Activated CD4-positive, alpha-beta T cell treated with anti-CD3 and anti-CD28 coated beads, Interleukin-2, amount 10 ng/mL, durations not matched to agents 24 days and 14 days (primary cell): Measurements from ENCODE around the gene MSH4. TPM values are rescaled to one million over a fixed set of nuclear protein-coding genes. Genes with fewer than 3 reads are reported as not detected.
A peak's percentile ranks its signal among the peaks of the same experiment; 100 is the strongest.
"Not testable (repeated sequence)": the region's sequence is repeated elsewhere in the genome, so short reads cannot be mapped to it uniquely, and the experiment has no call there.

Source experiments
- DNase-seq: peaks from one replicate; pipeline ENCODE4 v3.0.0; 2022
- H3K27ac Mint-ChIP-seq: one replicate; pipeline ENCODE4 v1.8.0; 2022; ENCODE audit warnings: mild to moderate bottlenecking, mixed read lengths
- H3K27me3 Mint-ChIP-seq: one replicate; pipeline ENCODE4 v1.8.0; 2022; ENCODE audit warnings: mixed read lengths
- H3K36me3 Mint-ChIP-seq: one replicate; pipeline ENCODE4 v1.8.0; 2022; ENCODE audit warnings: low read depth, mild to moderate bottlenecking, mixed read lengths
- H3K4me1 Mint-ChIP-seq: one replicate; pipeline ENCODE4 v1.8.0; 2021; ENCODE audit warnings: mixed read lengths
- H3K4me3 Mint-ChIP-seq: one replicate; pipeline ENCODE4 v1.8.0; 2022; ENCODE audit warnings: mild to moderate bottlenecking, moderate library complexity, mixed read lengths
- H3K9me3 Mint-ChIP-seq: one replicate; pipeline ENCODE4 v1.8.0; 2021; ENCODE audit warnings: mixed read lengths
- intact Hi-C: fragments of 100-400 bp; cut with micrococcal nuclease; formaldehyde crosslinking; loops from one replicate; pipeline ENCODE4 v1.15.1; 2023
- total RNA-seq: library from RNA; stranded (reverse); gene quantifications from 2 replicates; pipeline ENCODE4 v1.2.3, GENCODE V29; 2022

The MSH4 gene
- 0.33 and 0.42 TPM in 2 replicates for total RNA-seq

- Mint-ChIP-seq H3K27ac (peak within 1 kb of the TSS; percentile 56), H3K4me3 (no peak within 1 kb of the TSS), H3K4me1 (peaks cover 14% of the 10 kb centered on the region), H3K9me3 (no peaks in the 10 kb centered on the region), H3K27me3 (no peaks in the 10 kb centered on the region), H3K36me3 (peaks cover 59% of the 10 kb centered on the region)
- intact Hi-C loops, result loop anchor here (1.0 kb wide), 1 partner anchor 10 kb away; the partner anchor contains the start of gene RABGGTB
- DNase-seq, result no peak
Observed at GRCh38 chr1:75796376-75797272, at the start of gene MSH4. Gene MSH4, plus strand, starts transcription at chr1:75796882. Its CDS starts 104 bp downstream, at chr1:75796986.

GRCh38 chr1:75757210-75757609, 39.5 kb upstream of the MSH4 start:
- DNase-seq, intact Hi-C loops, H3K4me3 Mint-ChIP-seq, H3K4me1 Mint-ChIP-seq, H3K27ac Mint-ChIP-seq, H3K27me3 Mint-ChIP-seq: not testable (repeated sequence)
- Mint-ChIP-seq H3K9me3 (peaks cover 22% of the 10 kb centered on the region), H3K36me3 (peaks cover 66% of the 10 kb centered on the region)

- H3K36me3 Mint-ChIP-seq, result peaks cover 54% of the 10 kb centered on the region
- H3K27ac Mint-ChIP-seq, H3K27me3 Mint-ChIP-seq, DNase-seq, H3K4me1 Mint-ChIP-seq, H3K4me3 Mint-ChIP-seq, intact Hi-C loops: not testable (repeated sequence)
- peaks cover 22% of the 10 kb centered on the region for H3K9me3 Mint-ChIP-seq
Observed at GRCh38 chr1:75758543-75758942, 38.1 kb upstream of the MSH4 start.

- H3K27ac Mint-ChIP-seq, result no peak overlapping the region
- intact Hi-C loops, result no loop called here
- H3K9me3 Mint-ChIP-seq, result no peaks in the 10 kb centered on the region
- DNase-seq, result no peak
- H3K36me3 Mint-ChIP-seq, result peaks cover 12% of the 10 kb centered on the region
- H3K4me3 Mint-ChIP-seq, result no peak overlapping the region
- no peaks in the 10 kb centered on the region for H3K4me1 Mint-ChIP-seq
- H3K27me3 Mint-ChIP-seq, result no peaks in the 10 kb centered on the region
Observed at GRCh38 chr1:75764057-75764655, 32.5 kb upstream of the MSH4 start.

- H3K4me1 Mint-ChIP-seq, result no peaks in the 10 kb centered on the region
- H3K36me3 Mint-ChIP-seq, result peaks cover 8% of the 10 kb centered on the region
- H3K27me3 Mint-ChIP-seq, result no peaks in the 10 kb centered on the region
- intact Hi-C loops, result no loop called here
- no peaks in the 10 kb centered on the region for H3K9me3 Mint-ChIP-seq
- no peak for DNase-seq
- no peak overlapping the region for H3K27ac Mint-ChIP-seq
- H3K4me3 Mint-ChIP-seq, result no peak overlapping the region
Observed at GRCh38 chr1:75765697-75766355, 30.9 kb upstream of the MSH4 start.

GRCh38 chr1:75768016-75768415, 28.7 kb upstream of the MSH4 start:
- Mint-ChIP-seq H3K4me1 (no peaks in the 10 kb centered on the region), H3K36me3 (peaks cover 8% of the 10 kb centered on the region), H3K4me3 (no peak overlapping the region), H3K9me3 (no peaks in the 10 kb centered on the region), H3K27me3 (no peaks in the 10 kb centered on the region), H3K27ac (no peak overlapping the region)
- no peak for DNase-seq
- intact Hi-C loops, result no loop called here

- no peak overlapping the region for H3K27ac Mint-ChIP-seq
Observed at GRCh38 chr1:75770761-75771160, 25.9 kb upstream of the MSH4 start.

GRCh38 chr1:75771978-75772377, 24.7 kb upstream of the MSH4 start:
- DNase-seq, result no peak
- H3K4me1 Mint-ChIP-seq, result peaks cover 2% of the 10 kb centered on the region
- H3K27ac Mint-ChIP-seq, result no peak overlapping the region
- H3K4me3 Mint-ChIP-seq, result no peak overlapping the region
- intact Hi-C loops, result no loop called here
- H3K9me3 Mint-ChIP-seq, result no peaks in the 10 kb centered on the region
- H3K36me3 Mint-ChIP-seq, result no peaks in the 10 kb centered on the region
- no peaks in the 10 kb centered on the region for H3K27me3 Mint-ChIP-seq

More at GRCh38 chr1:75770761-75771160, 25.9 kb upstream of the MSH4 start:
- Mint-ChIP-seq H3K27me3 (no peaks in the 10 kb centered on the region), H3K4me3 (no peak overlapping the region), H3K9me3 (no peaks in the 10 kb centered on the region), H3K36me3 (peaks cover 1% of the 10 kb centered on the region), H3K4me1 (peaks cover 2% of the 10 kb centered on the region)
- intact Hi-C loops, result no loop called here
- no peak for DNase-seq

GRCh38 chr1:75777812-75778211, 18.9 kb upstream of the MSH4 start:
- H3K27ac Mint-ChIP-seq, H3K36me3 Mint-ChIP-seq, H3K4me1 Mint-ChIP-seq, DNase-seq, intact Hi-C loops, H3K4me3 Mint-ChIP-seq: not testable (repeated sequence)
- Mint-ChIP-seq H3K27me3 (peaks cover 27% of the 10 kb centered on the region), H3K9me3 (peaks cover 15% of the 10 kb centered on the region)

GRCh38 chr1:75778694-75779093, 18.0 kb upstream of the MSH4 start:
- DNase-seq, H3K27ac Mint-ChIP-seq, H3K4me3 Mint-ChIP-seq, H3K36me3 Mint-ChIP-seq, intact Hi-C loops, H3K4me1 Mint-ChIP-seq: not testable (repeated sequence)
- H3K27me3 Mint-ChIP-seq, result peaks cover 27% of the 10 kb centered on the region
- H3K9me3 Mint-ChIP-seq, result peaks cover 15% of the 10 kb centered on the region

GRCh38 chr1:75780183-75780582, 16.5 kb upstream of the MSH4 start:
- H3K4me3 Mint-ChIP-seq, DNase-seq, H3K4me1 Mint-ChIP-seq, H3K36me3 Mint-ChIP-seq, intact Hi-C loops, H3K27ac Mint-ChIP-seq: not testable (repeated sequence)
- Mint-ChIP-seq H3K9me3 (peaks cover 15% of the 10 kb centered on the region), H3K27me3 (peaks cover 27% of the 10 kb centered on the region)

- Mint-ChIP-seq H3K36me3 (peaks cover 25% of the 10 kb centered on the region), H3K9me3 (peaks cover 12% of the 10 kb centered on the region), H3K4me1 (peaks cover 11% of the 10 kb centered on the region), H3K27me3 (peaks cover 24% of the 10 kb centered on the region), H3K4me3 (peak overlapping the region; percentile 52)
- DNase-seq, intact Hi-C loops, H3K27ac Mint-ChIP-seq: not testable (repeated sequence)
Observed at GRCh38 chr1:75783920-75784319, 12.8 kb upstream of the MSH4 start.

- intact Hi-C loops, result loop anchor here (5.0 kb wide), 1 partner anchor 1053 kb away; the partner anchor contains the start of genes CRYZ and TYW3
- no peak for DNase-seq
- H3K4me3 Mint-ChIP-seq, result peak overlapping the region; percentile 89
- peaks cover 3% of the 10 kb centered on the region for H3K9me3 Mint-ChIP-seq
- H3K27ac Mint-ChIP-seq, result peak overlapping the region; percentile 96
- peaks cover 41% of the 10 kb centered on the region for H3K36me3 Mint-ChIP-seq
- H3K4me1 Mint-ChIP-seq, result peaks cover 24% of the 10 kb centered on the region
- peaks cover 11% of the 10 kb centered on the region for H3K27me3 Mint-ChIP-seq
Observed at GRCh38 chr1:75785320-75785982, 11.2 kb upstream of the MSH4 start.
